Lower lobe of right lung (tissue), 2 donors: ENCODE measurements around the gene ARMS2. TPM values are rescaled to one million over a fixed set of nuclear protein-coding genes. Genes with fewer than 3 reads are reported as not detected.

Source experiments
- ATAC-seq, 2 donors: fragments of 200-7000 bp; cut with Tn5 transposase; one replicate each; pipeline ENCODE4 v1.9.1; 2020 to 2022; ENCODE audit warnings: mild to moderate bottlenecking in 2 of 2, moderate library complexity in 2 of 2
- DNase-seq: peaks from one replicate; pipeline ENCODE4 v3.0.0-alpha.2; 2020
- H3K27ac ChIP-seq: fragments of 200-600 bp; one replicate; pipeline ENCODE4 v1.8.0; 2022
- H3K27me3 ChIP-seq: fragments of 200-600 bp; one replicate; pipeline ENCODE4 v1.8.0; 2022; ENCODE audit warnings: low read depth
- H3K36me3 ChIP-seq: fragments of 200-600 bp; one replicate; pipeline ENCODE4 v1.8.0; 2022; ENCODE audit warnings: mild to moderate bottlenecking
- H3K4me1 ChIP-seq: fragments of 200-600 bp; one replicate; pipeline ENCODE4 v1.8.0; 2022
- H3K4me3 ChIP-seq: fragments of 200-600 bp; one replicate; pipeline ENCODE4 v1.8.0; 2022; ENCODE audit warnings: mild to moderate bottlenecking
- H3K9me3 ChIP-seq: fragments of 200-600 bp; one replicate; pipeline ENCODE4 v1.8.0; 2022
- CTCF ChIP-seq: fragments of 200-600 bp; IDR thresholded peaks from one replicate; pipeline ENCODE4 v1.8.0; 2022; ENCODE audit warnings: antibody characterized with exemption, mild to moderate bottlenecking
- intact Hi-C: fragments of 100-400 bp; cut with DNase I; formaldehyde crosslinking; loops from one replicate; pipeline ENCODE4 v1.11.0; 2022
- total RNA-seq: library from RNA; stranded (reverse); fragmentation: NEBNext Ultra II Directional; extraction: Animal tissue kit (Norgen Biotek cat#: 25700); gene quantifications from one replicate; pipeline ENCODE4 v1.2.1, GENCODE V29; 2021
- donor health status: DM: no; HTN: yes; CAD: no; lungs with severe emphysema.

The ARMS2 gene
- total RNA-seq, 1 donor from 2014 or later = not detected

- no peaks in the 10 kb centered on the region for H3K36me3 ChIP-seq
- H3K27ac ChIP-seq = no peak overlapping the region
- intact Hi-C loops = no loop called here
- ATAC-seq (no peak), DNase-seq (no peak)
- H3K4me1 ChIP-seq = peaks cover 33% of the 10 kb centered on the region
- H3K27me3 ChIP-seq = no peaks in the 10 kb centered on the region
- no peak for TF ChIP-seq CTCF
- H3K9me3 ChIP-seq = no peaks in the 10 kb centered on the region
- no peak overlapping the region for H3K4me3 ChIP-seq
These were observed 18.7 kb downstream of the ARMS2 start for GRCh38 chr10:122473116-122473515.

DNA sequence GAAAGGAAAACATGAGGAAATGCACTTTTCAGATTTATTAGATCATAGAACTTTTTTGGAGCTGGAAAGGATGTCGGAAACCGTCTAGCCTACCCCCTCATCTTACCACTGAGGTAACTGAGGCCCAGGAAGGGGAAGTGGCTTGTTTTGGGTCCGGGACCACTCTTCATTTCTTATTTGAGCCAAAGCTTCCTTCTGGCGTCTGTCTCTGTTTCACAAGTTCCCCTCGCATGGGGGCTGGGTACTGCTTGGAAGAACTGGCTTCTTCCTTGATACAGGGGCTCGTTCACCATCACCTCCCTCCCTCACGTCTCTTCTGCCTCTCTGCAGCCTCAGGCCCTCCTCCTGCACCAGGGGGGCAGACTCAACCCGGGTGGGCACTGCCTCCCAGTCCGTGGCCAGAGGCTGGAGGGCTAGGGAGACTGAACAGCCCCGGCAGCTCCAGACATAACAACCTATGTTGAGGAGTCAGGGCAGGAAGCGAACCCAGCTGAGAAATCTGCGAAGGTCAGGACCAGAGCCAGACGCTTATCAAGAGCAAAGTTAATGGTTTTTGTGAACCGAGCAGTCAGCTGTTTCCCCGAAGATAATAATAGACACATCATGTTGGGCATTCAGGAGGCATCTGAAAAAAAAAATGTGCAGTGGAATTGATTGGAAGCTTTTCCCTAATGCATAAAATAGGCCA, 19.8 kb downstream of the ARMS2 start:
- Histone ChIP-seq H3K4me1 (peaks cover 32% of the 10 kb centered on the region), H3K9me3 (no peaks in the 10 kb centered on the region), H3K27ac (no peak overlapping the region), H3K36me3 (no peaks in the 10 kb centered on the region), H3K27me3 (no peaks in the 10 kb centered on the region), H3K4me3 (no peak overlapping the region)
- TF ChIP-seq CTCF = no peak
- DNase-seq (no peak), ATAC-seq (peak in 1 of 2 donors; percentile 16)
- intact Hi-C loops = no loop called here

GRCh38 chr10:122475100-122475499, 20.6 kb downstream of the ARMS2 start:
- Histone ChIP-seq H3K4me1 (peaks cover 28% of the 10 kb centered on the region), H3K36me3 (no peaks in the 10 kb centered on the region), H3K27me3 (no peaks in the 10 kb centered on the region), H3K27ac (no peak overlapping the region), H3K9me3 (no peaks in the 10 kb centered on the region), H3K4me3 (no peak overlapping the region)
- peak in 1 of 2 donors; percentile 61 for ATAC-seq
- TF ChIP-seq CTCF = no peak
- DNase-seq = no peak
- intact Hi-C loops = no loop called here

DNA sequence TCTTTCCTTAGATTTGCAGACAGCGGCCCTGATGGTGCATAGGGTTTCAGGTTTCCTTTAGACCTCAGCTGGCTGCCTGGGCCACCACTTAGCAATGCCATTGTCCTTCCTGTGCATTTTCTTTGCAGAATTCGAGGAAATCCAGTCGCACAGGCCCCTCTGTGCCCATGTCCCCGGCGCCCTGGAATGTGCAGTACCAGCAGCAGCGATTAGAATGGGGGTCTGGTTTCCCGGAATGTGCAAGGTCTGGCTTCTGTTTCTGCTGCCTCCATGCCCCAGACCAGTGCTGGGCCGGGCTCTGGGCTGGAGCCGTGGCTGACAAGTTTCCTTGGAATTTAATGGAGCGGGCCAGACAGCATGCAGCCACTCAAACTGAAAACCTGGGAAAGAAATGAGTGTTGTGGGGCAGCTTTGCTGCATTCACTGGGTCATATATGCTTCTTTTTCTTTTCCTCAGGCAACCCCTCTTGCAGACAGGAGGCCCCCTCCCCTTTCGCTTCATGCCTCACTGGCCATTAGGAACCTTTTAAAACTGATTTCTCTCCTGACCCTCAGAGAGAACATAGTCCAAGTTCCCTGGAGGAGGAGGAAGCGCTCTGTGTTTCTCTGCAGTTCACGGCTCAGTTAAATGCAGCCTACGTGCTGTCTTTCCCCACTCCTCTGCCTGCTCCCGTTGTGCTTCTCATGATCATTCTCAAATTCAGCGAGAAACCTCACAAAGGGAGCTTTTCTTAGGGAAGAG, 21.3 kb downstream of the ARMS2 start:
- no peaks in the 10 kb centered on the region for H3K9me3 ChIP-seq
- H3K36me3 ChIP-seq = no peaks in the 10 kb centered on the region
- intact Hi-C loops = no loop called here
- ATAC-seq = peak in 1 of 2 donors; percentile 16
- no peak overlapping the region for H3K27ac ChIP-seq
- H3K4me1 ChIP-seq = peaks cover 28% of the 10 kb centered on the region
- no peaks in the 10 kb centered on the region for H3K27me3 ChIP-seq
- TF ChIP-seq CTCF = no peak
- no peak for DNase-seq
- H3K4me3 ChIP-seq = no peak overlapping the region

GRCh38 chr10:122476333-122476695, 21.9 kb downstream of the ARMS2 start:
- no peak for ATAC-seq
- H3K4me3 ChIP-seq = no peak overlapping the region
- H3K27me3 ChIP-seq = no peaks in the 10 kb centered on the region
- H3K4me1 ChIP-seq = peaks cover 28% of the 10 kb centered on the region
- TF ChIP-seq CTCF = no peak
- no peaks in the 10 kb centered on the region for H3K36me3 ChIP-seq
- no peaks in the 10 kb centered on the region for H3K9me3 ChIP-seq
- H3K27ac ChIP-seq = no peak overlapping the region
- intact Hi-C loops = no loop called here
- no peak for DNase-seq
